GM18505 (cell line): Measurements from ENCODE around the gene PPP1R1B.

Experiments
- ATAC-seq: cut with Tn5 transposase; IDR thresholded peaks from one replicate; pipeline ENCODE4 v1.9.1; 2021; ENCODE audit not compliant: unreplicated experiment
- POLR2A ChIP-seq: IDR thresholded peaks from 4 replicates; pipeline ENCODE4 v1.6.1; 2011; ENCODE audit warnings: borderline replicate concordance; ENCODE audit not compliant: insufficient read depth, insufficient read length; ENCODE audit errors: extremely low read depth

Gene PPP1R1B

GRCh38 chr17:39614545-39615157, 12.1 kb upstream of the PPP1R1B start:
- ATAC-seq: no peak
- no peak for TF ChIP-seq POLR2A

DNA sequence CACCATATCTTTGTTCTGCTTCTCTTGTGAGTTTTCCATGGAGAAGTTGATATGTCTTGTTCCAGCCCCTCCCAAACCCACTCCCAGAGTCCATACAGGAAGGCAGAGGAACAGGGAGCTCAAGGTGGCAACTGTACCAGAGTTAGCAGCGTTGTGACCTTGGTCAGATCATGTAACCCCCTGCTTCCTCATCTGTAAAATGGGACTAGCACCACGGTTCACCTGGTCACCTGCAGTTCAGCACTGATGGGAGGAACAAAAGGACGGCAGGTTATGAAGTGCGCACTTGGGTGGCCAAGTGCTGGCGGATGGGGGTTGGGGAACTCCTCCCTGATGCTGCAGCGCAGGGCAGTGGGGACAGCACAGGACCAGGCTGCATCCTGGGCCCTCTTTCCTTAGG, 11.3 kb upstream of the PPP1R1B start:
- no peak for TF ChIP-seq POLR2A
- no peak for ATAC-seq

GRCh38 chr17:39617100-39617445, 9.7 kb upstream of the PPP1R1B start:
- ATAC-seq: no peak

DNA sequence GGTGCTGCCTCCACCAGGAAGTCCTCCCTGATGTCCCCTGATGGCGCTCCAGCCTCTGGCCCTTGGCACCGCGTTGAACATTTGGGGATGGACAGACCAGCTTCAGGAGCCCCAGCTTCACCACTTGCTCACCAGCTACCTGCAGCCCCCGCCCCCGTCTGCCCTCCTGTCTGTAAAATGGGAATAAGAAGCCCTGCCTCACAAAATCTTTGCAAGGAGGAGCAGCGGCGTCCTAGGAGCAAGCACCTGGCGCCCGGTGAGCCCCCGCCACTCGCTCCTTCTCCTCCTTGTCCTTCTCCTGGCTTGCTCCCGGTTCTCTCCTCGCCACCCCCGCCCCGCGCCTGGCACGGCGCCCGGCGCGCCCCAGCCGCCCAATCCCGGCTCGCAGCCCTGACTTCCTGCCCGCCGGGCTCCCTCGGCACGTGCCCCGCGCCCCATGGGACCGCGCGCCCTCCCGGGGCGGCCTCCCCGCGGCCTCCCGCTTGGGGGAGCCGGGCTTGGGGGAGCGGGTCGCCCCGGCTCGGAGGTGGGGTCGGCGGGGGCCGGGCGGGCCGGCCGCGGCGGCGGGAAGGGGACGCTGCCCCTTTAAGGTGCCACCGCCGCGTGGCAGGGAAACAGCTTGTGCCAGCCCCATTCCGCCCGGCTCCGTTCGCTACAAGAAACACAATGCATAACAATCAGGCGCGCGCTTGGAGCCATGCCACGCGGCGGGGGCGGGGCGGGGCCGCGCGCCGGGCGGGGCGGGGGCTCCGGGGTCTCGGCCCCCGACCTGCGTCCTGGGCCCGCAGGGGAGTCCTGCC, 9.1 kb upstream of the PPP1R1B start:
- ATAC-seq: no peak
- no peak for TF ChIP-seq POLR2A

More at GRCh38 chr17:39617100-39617445, 9.7 kb upstream of the PPP1R1B start:
- no peak for TF ChIP-seq POLR2A

- no peak for TF ChIP-seq POLR2A
- no peak for ATAC-seq
Measured at GRCh38 chr17:39618246-39618913, 8.4 kb upstream of the PPP1R1B start.

DNA sequence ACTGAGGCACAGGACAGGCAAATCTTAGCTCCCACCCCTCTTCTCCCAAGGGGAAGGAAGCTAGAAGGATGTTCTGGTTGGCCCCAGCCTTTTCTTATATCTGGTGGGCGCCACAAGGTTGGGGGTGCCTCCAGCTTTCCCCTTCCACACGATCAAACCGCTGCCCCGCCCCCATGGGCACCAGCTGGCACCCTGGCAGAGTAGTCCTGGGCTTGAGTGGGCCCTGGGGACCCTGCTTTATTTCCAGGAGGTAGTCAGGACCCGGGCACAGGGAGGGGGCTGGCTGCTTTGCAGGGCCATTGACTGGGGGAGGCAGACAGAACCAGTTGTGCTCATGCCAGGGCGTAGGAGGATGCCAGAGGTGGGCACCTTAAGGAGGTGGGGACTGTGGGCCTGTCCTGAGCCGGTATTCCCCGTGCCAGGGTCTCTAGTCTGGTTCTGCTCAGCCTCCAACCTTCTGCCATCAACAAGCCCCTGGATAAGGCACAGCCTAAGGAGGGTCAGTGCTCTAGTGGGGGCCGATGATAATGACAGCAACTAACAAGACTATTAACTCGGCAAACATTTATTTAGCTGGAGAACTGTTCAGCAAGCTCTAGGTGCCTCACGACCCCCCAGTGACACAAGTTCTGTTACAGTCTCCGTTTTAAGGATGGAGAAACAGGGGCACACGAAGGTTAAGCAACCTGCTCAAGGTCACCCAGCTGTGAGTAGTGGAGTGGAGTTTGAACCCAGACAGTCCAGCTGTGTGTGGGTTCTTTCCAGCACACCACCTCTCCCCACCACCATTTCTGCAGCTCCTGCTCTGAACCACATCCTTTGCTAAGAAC, 7.6 kb upstream of the PPP1R1B start:
- TF ChIP-seq POLR2A: no peak

DNA sequence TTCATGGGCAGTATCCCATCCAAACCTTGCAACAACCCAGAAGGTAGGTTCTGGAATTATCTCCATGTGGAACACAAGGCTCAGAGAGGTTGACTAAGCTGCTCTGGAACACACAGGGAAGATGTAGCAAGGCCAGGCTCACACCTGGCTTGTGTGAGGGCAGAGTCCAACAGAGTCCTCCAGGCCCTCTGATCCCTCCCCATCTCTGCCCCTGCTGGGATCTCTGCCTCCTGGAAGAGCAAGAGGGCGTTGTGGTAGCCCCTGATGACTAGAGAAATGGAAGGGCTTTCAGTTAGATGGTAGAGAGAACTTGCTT, 7.0 kb upstream of the PPP1R1B start:
- no peak for ATAC-seq
- TF ChIP-seq POLR2A: no peak

More for the DNA sequence above, 7.6 kb upstream of the PPP1R1B start:
- no peak for ATAC-seq

- no peak for TF ChIP-seq POLR2A
- ATAC-seq: no peak
Measured at GRCh38 chr17:39621523-39622379, 5.0 kb upstream of the PPP1R1B start.

DNA sequence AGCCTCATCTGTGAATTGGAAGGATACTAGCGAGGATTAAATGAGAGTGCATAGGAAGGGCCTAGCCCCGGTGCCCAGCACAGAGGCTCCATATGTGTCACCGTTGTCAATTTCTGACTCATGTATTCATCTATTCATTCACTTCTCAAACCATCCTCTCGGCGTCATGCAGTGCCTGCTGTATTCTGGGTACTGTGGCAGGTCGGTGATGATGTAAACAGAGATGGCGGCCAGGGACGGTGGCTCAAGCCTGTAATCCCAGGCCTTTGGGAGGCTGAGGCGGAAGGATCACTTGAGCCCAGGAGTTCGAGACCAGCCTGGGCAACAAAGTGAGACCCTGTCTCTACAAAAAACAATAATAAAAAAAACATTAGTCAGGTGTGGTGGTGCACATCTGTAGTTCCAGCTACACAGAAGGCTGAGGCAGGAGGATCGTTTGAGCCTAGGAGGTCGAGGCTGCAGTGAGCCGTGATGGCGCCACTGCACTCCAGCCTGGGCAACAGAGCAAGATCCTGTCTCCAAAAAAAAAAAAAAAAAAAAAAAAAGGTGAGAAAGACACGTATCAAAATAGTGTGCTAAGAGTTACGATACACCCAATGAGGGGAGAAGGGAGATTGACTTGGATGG, 4.3 kb upstream of the PPP1R1B start:
- no peak for ATAC-seq

GRCh38 chr17:39623356-39623950, 3.3 kb upstream of the PPP1R1B start:
- no peak for TF ChIP-seq POLR2A
- ATAC-seq: no peak

More for the DNA sequence above, 4.3 kb upstream of the PPP1R1B start:
- TF ChIP-seq POLR2A: no peak

DNA sequence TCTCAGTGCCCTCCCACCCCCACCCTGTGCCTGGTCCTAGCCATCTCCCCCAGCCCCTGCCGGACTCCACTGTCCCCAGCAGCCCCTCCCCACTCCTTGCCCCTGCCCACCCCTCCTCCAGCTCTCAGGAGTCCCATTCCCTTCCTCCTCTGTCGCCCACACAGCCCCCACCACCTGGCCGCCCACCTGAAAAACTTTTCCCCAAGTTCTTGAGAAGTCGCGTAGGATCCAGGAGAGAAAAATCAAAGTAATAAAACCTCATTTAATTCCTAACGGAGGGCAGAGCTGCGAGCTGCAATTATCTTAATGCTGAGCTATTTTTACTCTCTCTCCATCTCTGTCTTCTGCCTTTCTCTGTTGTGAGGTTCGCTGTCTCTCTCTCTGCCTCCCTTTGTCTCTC, 2.4 kb upstream of the PPP1R1B start:
- no peak for TF ChIP-seq POLR2A
- ATAC-seq: no peak

GRCh38 chr17:39625198-39625785, 1.5 kb upstream of the PPP1R1B start:
- no peak for TF ChIP-seq POLR2A
- no peak for ATAC-seq
